Amniotic stem cell (primary cell): ENCODE results near the gene CFAP43.
"Not testable (repeated sequence)": the region's sequence is repeated elsewhere in the genome, so short reads cannot be mapped to it uniquely, and the experiment has no call there.

ENCODE experiments used
- DNase-seq: peaks from one replicate; lab custom pipeline; 2025; lab: John Stamatoyannopoulos, UW

The CFAP43 gene

DNA sequence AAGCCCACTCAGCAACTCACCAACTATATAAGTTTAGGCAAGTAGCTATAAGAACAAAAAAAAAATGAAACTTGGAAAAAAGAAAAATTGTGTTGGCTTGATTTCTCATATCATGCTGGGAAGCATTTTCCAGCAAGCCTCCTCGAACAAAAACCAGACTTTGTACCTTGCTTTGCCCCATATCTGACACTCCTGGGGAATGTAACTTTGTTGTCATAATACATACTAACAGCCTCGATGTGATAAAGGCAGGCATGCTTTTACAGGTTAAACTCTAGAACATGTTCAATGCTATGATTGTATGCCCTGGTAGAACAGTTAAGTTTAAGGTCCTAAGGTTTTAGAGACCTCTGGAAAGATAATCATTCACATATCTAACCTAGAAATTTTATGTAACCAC, 11.6 kb downstream of the CFAP43 start:
- no peak for DNase-seq

- no peak for DNase-seq
These were observed 13.4 kb downstream of the CFAP43 start for GRCh38 chr10:104218751-104219150.

- no peak for DNase-seq
These were observed 15.5 kb downstream of the CFAP43 start for GRCh38 chr10:104216631-104217030.

DNA sequence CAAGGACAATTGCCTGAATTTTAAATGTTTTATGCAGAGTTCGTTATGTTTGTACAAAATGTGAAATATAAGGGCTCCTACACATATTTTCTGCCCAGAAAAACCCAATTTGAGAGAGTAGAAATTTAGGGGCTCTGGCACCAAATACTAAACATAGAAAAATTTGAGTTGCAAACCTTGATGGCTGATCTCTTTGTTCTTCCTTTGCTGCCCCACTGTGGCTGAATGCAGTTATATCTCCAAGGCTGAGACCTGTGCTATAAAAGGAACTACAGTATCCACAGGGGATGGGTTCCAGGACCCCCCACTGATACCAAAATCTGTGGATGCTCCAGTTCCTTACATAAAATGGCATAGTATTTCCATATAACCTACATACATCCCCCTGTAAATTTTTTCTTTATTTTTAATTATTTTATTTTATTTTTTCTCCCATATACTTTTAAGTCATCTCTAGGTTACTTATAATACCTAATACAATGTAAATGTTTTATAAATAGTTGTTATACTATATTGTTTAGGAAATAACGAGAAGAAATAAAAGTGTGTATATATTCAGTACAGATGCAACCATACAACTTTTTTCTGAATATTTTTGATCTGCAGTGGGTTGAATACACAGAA, 22.5 kb downstream of the CFAP43 start:
- DNase-seq: peak; percentile 47

DNA sequence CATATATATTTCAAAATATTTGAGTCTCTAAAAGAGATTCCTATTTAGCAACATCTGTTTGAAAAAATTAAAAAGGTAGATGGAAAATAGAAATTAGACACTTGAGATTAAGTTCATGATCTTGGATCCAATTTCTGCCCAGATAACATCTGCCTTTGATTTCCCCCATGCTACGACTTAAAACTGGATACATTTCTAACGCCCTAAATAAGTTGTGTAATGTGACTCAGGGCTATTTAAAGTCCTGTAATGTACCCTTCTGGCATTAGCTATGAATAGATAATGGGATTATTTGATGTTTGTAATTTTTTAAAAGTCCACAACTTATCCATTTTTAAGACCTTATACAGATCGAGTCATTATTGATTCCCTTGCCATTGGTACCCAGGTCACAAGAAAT, 23.4 kb downstream of the CFAP43 start:
- no peak for DNase-seq

DNA sequence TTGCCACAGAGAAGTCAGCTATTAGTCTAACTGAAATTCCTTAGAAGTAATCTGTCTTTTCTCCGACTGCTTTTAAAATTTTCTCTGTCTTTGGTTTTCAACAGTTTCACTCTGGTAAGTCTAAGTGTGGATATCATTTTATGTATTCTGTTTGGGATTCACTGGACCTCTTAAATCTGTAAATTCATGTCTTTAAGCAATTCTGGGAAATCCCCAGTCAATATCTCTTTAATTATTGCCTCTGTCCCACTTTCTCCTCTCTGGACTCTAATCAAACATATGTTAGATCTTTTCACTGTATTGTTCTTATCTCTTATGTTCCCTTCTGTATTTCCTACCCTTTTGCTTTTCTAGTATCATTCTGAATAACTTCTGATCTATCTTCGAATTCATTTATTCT, 29.9 kb downstream of the CFAP43 start:
- DNase-seq: no peak

DNA sequence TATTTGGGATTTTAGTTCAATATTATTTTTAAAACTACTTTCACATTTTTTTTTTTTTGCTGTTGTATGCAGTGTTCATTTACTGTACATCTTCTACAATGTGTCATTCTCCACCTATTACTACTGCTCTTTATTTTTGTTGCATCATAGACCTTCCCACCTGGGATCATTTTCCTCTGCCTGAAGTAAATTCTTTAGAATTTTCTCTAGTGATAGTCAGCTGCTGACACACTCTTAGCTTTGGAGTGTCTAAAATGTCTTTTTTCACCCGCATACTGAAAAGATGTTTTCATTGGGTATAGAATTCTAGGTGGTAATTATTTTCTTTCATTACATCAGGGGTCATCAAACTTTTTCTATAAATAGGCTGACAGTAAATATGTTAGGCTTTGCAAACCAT, 30.5 kb downstream of the CFAP43 start:
- DNase-seq: no peak

- no peak for DNase-seq
These were observed 32.6 kb downstream of the CFAP43 start for GRCh38 chr10:104199567-104199966.

DNA sequence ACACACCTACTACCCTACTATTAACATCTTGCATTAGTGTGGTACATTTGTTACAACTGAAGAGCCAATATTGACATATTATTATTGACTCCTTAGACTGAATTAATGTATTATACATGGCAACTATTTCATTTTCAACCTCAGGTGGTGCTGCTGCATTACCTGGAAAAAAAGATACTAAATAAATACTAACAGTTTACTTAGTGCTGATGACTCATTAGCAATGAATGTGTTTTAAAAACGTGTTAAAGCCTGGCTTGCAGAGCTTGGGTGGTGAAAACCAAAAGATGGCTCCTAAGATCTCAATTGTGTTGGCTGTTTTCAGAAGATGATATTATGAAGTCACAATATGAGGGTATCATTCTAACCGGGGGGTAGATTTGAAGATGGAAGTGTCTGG, 34.8 kb downstream of the CFAP43 start:
- no peak for DNase-seq

DNA sequence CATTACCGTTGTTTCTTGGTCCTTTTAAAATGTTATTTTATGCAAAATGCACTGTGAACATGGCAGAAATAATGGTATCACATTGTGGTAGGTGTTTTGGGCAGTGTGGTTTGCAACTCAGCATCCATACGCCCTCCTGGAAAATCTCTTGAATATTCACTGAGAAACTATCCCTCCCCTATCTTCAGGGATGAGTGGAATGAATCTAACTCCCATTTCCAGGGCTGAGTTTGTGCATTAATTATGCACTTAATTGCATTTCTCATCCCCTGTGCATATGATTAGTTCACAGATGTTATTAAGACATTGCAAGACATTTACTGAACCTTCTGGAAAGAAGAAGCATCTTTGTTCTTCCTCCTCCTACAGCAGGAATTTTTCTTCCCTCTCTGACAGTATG, 36.5 kb downstream of the CFAP43 start:
- no peak for DNase-seq

- DNase-seq: no peak
These were observed 38.4 kb downstream of the CFAP43 start for GRCh38 chr10:104193787-104194186.

DNA sequence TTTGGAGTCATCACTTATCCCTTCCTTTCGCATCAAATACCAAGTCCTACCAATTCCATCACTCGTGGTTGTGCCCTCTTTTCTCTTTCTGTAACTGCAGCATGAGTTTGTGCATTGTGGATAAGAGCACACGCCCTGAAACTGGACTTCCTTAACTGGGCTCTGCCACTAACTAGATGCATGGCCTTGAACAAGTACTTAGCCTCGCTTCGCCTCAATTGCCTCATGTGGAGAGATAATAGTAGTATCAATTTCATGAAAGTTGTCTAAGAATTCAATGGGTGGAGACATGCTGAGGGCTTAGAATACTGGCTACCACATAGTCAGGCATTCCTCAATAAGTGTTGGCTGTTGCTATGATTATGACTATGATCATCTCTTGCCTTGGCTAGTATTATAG, 41.5 kb downstream of the CFAP43 start:
- DNase-seq: no peak

GRCh38 chr10:104183682-104184081, 48.5 kb downstream of the CFAP43 start:
- no peak for DNase-seq

DNA sequence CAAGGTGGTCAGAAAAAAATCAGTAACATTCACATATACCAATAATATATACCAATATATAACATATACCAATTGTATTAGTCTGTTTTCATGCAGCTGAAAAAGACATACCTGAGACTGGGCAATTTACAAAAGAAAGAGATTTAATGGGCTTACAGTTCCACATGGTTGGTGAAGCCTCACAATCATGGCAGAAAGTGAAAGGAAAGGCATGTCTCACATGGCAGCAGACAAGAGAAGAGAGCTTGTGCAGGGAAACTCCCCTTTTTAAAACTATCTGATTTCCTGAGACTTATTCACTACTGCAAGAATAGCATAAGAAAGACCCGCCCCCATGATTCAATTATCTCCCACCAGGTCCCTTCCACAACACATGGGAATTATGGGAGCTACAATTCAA, 58.0 kb downstream of the CFAP43 start:
- DNase-seq: not testable (repeated sequence)

DNA sequence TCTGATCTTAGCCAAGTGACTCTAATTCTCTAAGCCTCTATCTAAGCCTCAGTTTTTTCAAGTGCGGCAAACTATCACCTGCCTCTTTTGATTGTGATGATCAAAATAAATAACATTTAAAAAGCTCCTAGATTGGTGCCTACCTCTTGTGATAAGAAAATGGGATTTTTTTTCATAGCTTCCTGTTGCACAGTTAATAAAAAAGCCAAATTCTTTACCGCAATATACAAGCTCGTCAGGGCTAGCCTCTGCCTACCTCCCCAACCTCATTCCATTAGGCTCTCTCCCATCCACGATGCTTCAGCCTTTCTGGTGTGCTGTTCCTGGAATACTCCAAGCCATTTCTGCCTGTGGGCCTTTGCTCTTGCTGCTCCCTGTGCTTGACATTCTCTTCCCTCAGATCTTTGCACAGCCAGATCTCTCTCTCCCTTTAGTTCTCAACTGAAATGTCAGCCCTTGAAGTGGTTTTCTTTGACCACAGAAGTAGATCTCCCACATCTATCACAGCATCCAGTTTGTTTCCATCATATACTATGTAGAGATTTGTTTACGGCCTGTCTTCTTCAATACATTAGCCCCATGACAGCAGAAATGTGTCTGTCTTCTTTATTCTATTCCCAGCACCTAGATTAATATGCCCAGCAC, 61.4 kb downstream of the CFAP43 start:
- no peak for DNase-seq

DNA sequence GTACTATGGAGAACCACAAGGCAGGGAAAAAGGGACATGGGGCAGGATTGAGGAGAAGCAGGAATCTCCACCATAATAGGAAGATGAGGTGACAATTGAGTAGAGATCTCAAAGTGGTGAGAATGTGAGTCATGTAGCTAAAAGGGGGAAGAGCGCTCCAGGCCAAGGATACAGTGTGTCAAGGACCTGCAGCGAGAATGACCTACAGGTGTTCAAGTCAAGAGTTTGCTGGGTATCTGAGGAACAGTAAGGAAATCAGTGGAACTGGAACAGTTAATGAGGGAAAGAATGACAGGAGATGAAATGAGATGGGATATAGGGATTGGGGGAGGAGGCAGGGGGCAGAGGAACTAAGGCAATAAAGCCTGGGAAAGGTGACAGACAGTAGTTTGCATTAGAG, 76.6 kb downstream of the CFAP43 start:
- no peak for DNase-seq

GRCh38 chr10:104151737-104152136, 80.4 kb downstream of the CFAP43 start:
- no peak for DNase-seq

GRCh38 chr10:104150139-104150538, 82.0 kb downstream of the CFAP43 start:
- no peak for DNase-seq

DNA sequence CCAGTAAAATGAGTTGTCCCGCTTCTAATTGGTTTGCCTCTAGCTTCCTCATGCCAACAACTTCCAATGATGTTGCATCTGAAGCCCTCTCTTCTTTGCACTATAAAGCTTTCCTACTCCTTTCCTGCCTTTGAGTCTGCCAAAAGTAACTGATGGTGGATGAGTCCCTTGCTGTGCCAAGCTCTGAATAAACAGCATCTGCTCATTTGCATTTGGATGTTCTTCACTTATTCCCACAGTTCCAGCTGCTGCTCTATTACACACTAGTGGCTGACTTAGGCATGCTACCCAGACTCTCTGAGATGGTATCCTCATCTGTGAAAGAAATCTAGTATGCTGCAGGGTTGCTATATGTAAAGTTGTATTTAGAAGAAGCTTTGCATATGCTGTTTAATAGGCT, 85.3 kb downstream of the CFAP43 start:
- no peak for DNase-seq

- DNase-seq: no peak
These were observed 87.2 kb downstream of the CFAP43 start for GRCh38 chr10:104144931-104145330.

- no peak for DNase-seq
These were observed 88.3 kb downstream of the CFAP43 start for GRCh38 chr10:104143829-104144228.

- no peak for DNase-seq
These were observed 90.1 kb downstream of the CFAP43 start for GRCh38 chr10:104142081-104142480.

DNA sequence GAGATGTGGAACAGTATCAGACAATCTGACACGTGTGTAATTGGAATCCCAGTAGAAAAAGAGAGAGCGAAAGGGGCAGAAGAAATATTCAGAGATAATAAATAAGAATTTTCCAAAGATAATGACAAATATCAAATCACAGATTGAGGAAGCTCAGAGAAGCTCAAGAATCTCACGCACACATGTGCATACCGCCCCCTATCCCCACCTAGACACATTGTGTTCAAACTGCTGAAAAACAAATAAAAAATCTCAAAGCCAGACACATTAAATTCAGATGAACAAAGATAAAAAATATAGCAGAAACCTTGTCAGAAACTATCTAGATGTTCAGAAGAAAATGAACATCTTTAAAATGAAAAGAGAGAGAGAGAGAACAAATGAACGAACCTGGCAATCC, 92.9 kb downstream of the CFAP43 start:
- no peak for DNase-seq

- no peak for DNase-seq
These were observed 94.0 kb downstream of the CFAP43 start for GRCh38 chr10:104138131-104138530.
